Smooth muscle cell (in vitro differentiated cells): Measurements from ENCODE around the gene MICAL3. TPM values are rescaled to one million over a fixed set of nuclear protein-coding genes. Genes with fewer than 3 reads are reported as not detected.

ENCODE experiments used
- DNase-seq: peaks from one replicate; lab custom pipeline; 2025; ENCODE audit not compliant: unreplicated experiment; lab: John Stamatoyannopoulos, UW
- H2AFZ ChIP-seq: fragments of 200-600 bp; sonication (generic); 2 replicates; pipeline ENCODE4 v1.6.0; 2016; ENCODE audit warnings: antibody characterized with exemption, low read depth, mild to moderate bottlenecking
- H3F3A ChIP-seq: fragments of 200-600 bp; sonication (generic); 2 replicates; pipeline ENCODE4 v1.6.0; 2017; ENCODE audit warnings: antibody characterized with exemption, low read depth
- H3K27ac ChIP-seq: fragments of 200-600 bp; sonication (generic); 2 replicates; pipeline ENCODE4 v1.5.1; 2016; ENCODE audit warnings: low read depth, mild to moderate bottlenecking
- H3K27me3 ChIP-seq: fragments of 200-600 bp; sonication (generic); 2 replicates; pipeline ENCODE4 v1.6.1; 2016; ENCODE audit warnings: low read depth, mild to moderate bottlenecking
- H3K36me3 ChIP-seq: fragments of 200-600 bp; sonication (generic); 2 replicates; pipeline ENCODE4 v1.5.1; 2016; ENCODE audit warnings: low read depth
- H3K4me1 ChIP-seq: fragments of 200-600 bp; sonication (generic); 2 replicates; pipeline ENCODE4 v1.5.1; 2016; ENCODE audit warnings: low read depth
- H3K4me2 ChIP-seq: fragments of 200-600 bp; sonication (generic); 2 replicates; pipeline ENCODE4 v1.6.0; 2016; ENCODE audit warnings: mild to moderate bottlenecking
- H3K4me3 ChIP-seq: fragments of 200-600 bp; sonication (generic); 2 replicates; pipeline ENCODE4 v1.5.1; 2016; ENCODE audit warnings: mild to moderate bottlenecking
- H3K79me2 ChIP-seq: fragments of 200-600 bp; sonication (generic); 2 replicates; pipeline ENCODE4 v1.6.0; 2016; ENCODE audit warnings: low read depth, mild to moderate bottlenecking
- H3K9ac ChIP-seq: fragments of 200-600 bp; sonication (generic); 2 replicates; pipeline ENCODE4 v1.6.0; 2016; ENCODE audit warnings: low read depth
- H3K9me3 ChIP-seq: fragments of 200-600 bp; sonication (generic); replicated peaks from 2 replicates; pipeline ENCODE4 v1.5.1; 2016; ENCODE audit warnings: low read depth
- H4K20me1 ChIP-seq: fragments of 200-600 bp; sonication (generic); 2 replicates; pipeline ENCODE4 v1.6.0; 2016; ENCODE audit warnings: low read depth
- CTCF ChIP-seq: fragments of 200-600 bp; sonication (generic); IDR thresholded peaks from 2 replicates; pipeline ENCODE4 v1.5.1; 2017; ENCODE audit warnings: borderline replicate concordance, mild to moderate bottlenecking, antibody characterized with exemption; ENCODE audit not compliant: insufficient read depth, poor library complexity, severe bottlenecking
- WGBS: methylation state at CpG from one replicate; pipeline ENCODE4 v1.1.7; 2016; ENCODE audit warnings: low lambda C conversion rate; 5-methylcytosine and 5-hydroxymethylcytosine counted together
- polyA plus RNA-seq: library from polyadenylated mRNA; unstranded; fragments of >200 nt; fragmentation: Nextera tagmentation; extraction: Ambion mirVana; gene quantifications from 2 replicates; pipeline ENCODE4 v1.2.1, GENCODE V29; 2016
- total RNA-seq: library from RNA; depleted of rRNA; stranded (reverse); fragments of >200 nt; gene quantifications from 2 replicates; pipeline ENCODE4 v1.2.3, GENCODE V29; 2014

Gene MICAL3
- total and polyA plus RNA-seq, 2 experiments from 2014 or later = 3.1 to 28.6 TPM

GRCh38 chr22:17956630-17957029 is 67.7 kb downstream of the MICAL3 start:
- H3K4me2 ChIP-seq = no peak overlapping the region
- TF ChIP-seq CTCF = no peak
- peaks cover 10% of the 10 kb centered on the region for H3K4me1 ChIP-seq
- 88% methylated on average over 9 of the region's 9 CpGs for WGBS
- no peaks in the 10 kb centered on the region for H3K36me3 ChIP-seq
- H3K27ac ChIP-seq = no peak overlapping the region
- H3F3A ChIP-seq = no peaks in the 10 kb centered on the region
- H3K9ac ChIP-seq = no peak overlapping the region
- peaks cover 34% of the 10 kb centered on the region for H4K20me1 ChIP-seq
- H2AFZ ChIP-seq = no peak overlapping the region
- no peak overlapping the region for H3K4me3 ChIP-seq
- DNase-seq = no peak
- no peaks in the 10 kb centered on the region for H3K9me3 ChIP-seq
- no peaks in the 10 kb centered on the region for H3K27me3 ChIP-seq
- H3K79me2 ChIP-seq = peaks cover 64% of the 10 kb centered on the region

GRCh38 chr22:17955590-17956379 is 68.6 kb downstream of the MICAL3 start:
- no peaks in the 10 kb centered on the region for H3F3A ChIP-seq
- peaks cover 8% of the 10 kb centered on the region for H3K4me1 ChIP-seq
- H3K9ac ChIP-seq = no peak overlapping the region
- peaks cover 56% of the 10 kb centered on the region for H3K79me2 ChIP-seq
- no peak overlapping the region for H3K4me3 ChIP-seq
- H3K36me3 ChIP-seq = no peaks in the 10 kb centered on the region
- H3K27me3 ChIP-seq = no peaks in the 10 kb centered on the region
- H3K27ac ChIP-seq = no peak overlapping the region
- no peak for DNase-seq
- WGBS = 62% methylated on average over 8 of the region's 8 CpGs
- H4K20me1 ChIP-seq = peaks cover 39% of the 10 kb centered on the region
- TF ChIP-seq CTCF = no peak
- no peak overlapping the region for H3K4me2 ChIP-seq
- H2AFZ ChIP-seq = no peak overlapping the region
- no peaks in the 10 kb centered on the region for H3K9me3 ChIP-seq

DNA sequence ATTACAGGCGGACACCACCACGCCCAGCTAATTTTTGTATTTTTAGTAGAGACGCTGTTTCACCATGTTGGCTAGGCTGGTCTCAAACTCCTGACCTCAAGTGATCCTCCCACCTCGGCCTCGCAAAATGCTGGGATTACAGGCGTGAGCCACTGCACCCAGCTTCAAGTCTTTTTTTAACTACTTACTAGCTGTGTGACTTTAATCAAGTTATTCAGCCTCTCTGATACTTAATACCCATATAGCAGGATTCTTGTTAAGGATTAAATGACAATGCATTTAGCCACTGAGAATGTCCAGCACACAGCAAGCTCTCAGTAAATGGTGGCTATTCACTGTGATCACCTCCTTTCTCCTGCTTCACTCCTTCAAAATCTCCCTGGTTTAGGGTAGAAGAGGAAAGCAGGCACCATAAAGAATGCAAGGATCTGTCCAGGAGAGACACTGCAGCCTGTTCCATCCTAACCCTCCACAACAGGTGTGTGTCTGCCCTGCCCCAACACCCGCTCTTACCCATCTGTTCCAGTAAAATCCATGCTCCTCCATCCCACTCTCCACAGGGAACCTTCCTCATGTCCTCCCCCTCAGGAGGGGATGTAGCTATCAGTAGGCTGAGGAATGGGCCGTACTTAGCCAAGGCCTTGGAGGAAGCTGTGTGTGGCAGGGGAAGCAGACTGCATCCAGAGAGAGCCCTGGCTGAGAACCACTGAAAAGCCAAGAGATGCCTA is 69.3 kb downstream of the MICAL3 start:
- Histone ChIP-seq H3K4me2 (no peak overlapping the region), H2AFZ (no peak overlapping the region), H3K27me3 (no peaks in the 10 kb centered on the region), H3K9ac (no peak overlapping the region), H3K36me3 (no peaks in the 10 kb centered on the region), H4K20me1 (peaks cover 46% of the 10 kb centered on the region), H3K4me1 (peaks cover 6% of the 10 kb centered on the region), H3K79me2 (peaks cover 54% of the 10 kb centered on the region), H3F3A (no peaks in the 10 kb centered on the region), H3K4me3 (no peak overlapping the region), H3K27ac (no peak overlapping the region), H3K9me3 (no peaks in the 10 kb centered on the region)
- no peak for DNase-seq
- WGBS = 76% methylated on average over 6 of the region's 8 CpGs
- no peak for TF ChIP-seq CTCF
